KOPT-K1 (cell line): ENCODE results near the gene HIGD1A.

Source experiments
- H3K27ac ChIP-seq: fragments of 200-600 bp; sonication (generic); 2 replicates; pipeline ENCODE4 v1.5.1; 2016; ENCODE audit warnings: antibody characterized with exemption, mild to moderate bottlenecking, low read depth, low read length; ENCODE audit not compliant: poor library complexity, severe bottlenecking
- H3K36me3 ChIP-seq: fragments of 200-600 bp; sonication (generic); 2 replicates; pipeline ENCODE4 v1.5.1; 2017; ENCODE audit warnings: antibody characterized with exemption, mild to moderate bottlenecking, low read length, moderate library complexity; ENCODE audit not compliant: insufficient read depth
- H3K9me3 ChIP-seq: fragments of 200-600 bp; sonication (generic); 2 replicates; pipeline ENCODE4 v1.5.1; 2017; ENCODE audit warnings: antibody characterized with exemption, low read length, mild to moderate bottlenecking; ENCODE audit not compliant: insufficient read depth, poor library complexity, severe bottlenecking

Gene HIGD1A

GRCh38 chr3:42804106-42804830 lies at the start of gene HIGD1A:
Gene HIGD1A, minus strand, starts transcription at chr3:42804490. Its CDS starts 10,237 bp downstream, at chr3:42794253.
- peak within 1 kb of the TSS; percentile 79 for H3K27ac ChIP-seq
- no peaks in the 10 kb centered on the region for H3K9me3 ChIP-seq
- peaks cover 7% of the 10 kb centered on the region; the same call in 1 of the 2 replicates for H3K36me3 ChIP-seq

- Histone ChIP-seq H3K27ac (no peak overlapping the region), H3K9me3 (no peaks in the 10 kb centered on the region), H3K36me3 (no peaks in the 10 kb centered on the region)
Observed at GRCh38 chr3:42853739-42854302, 49.5 kb upstream of the HIGD1A start.

DNA sequence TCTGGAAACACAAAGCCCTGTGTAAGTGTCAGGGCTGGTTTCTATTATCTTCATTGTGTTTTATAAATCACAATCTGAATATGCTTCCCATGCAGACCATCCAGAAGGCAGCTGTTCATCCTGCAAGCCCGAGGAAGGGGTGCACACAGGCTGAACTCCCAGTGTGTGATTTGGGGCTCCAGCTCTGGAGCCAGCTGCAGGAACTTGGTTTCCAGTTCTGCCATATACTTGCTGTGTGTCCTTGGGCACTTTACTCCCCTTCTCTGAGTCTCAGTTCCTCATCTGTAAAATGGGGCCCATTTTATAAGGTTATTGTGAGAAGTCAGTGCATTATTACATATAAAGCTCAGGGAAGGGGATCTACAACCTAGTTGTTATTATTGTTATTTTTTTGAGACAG lies 48.8 kb upstream of the HIGD1A start:
- no peaks in the 10 kb centered on the region for H3K9me3 ChIP-seq
- no peak overlapping the region for H3K27ac ChIP-seq

GRCh38 chr3:42852441-42852840 lies 48.2 kb upstream of the HIGD1A start:
- Histone ChIP-seq H3K9me3 (no peaks in the 10 kb centered on the region), H3K27ac (no peak overlapping the region), H3K36me3 (no peaks in the 10 kb centered on the region)

More for the DNA sequence above, 48.8 kb upstream of the HIGD1A start:
- H3K36me3 ChIP-seq: no peaks in the 10 kb centered on the region

GRCh38 chr3:42851228-42851834 lies 47.0 kb upstream of the HIGD1A start:
- no peaks in the 10 kb centered on the region for H3K9me3 ChIP-seq
- H3K27ac ChIP-seq: no peak overlapping the region
- H3K36me3 ChIP-seq: no peaks in the 10 kb centered on the region

GRCh38 chr3:42850263-42850662 lies 46.0 kb upstream of the HIGD1A start:
- Histone ChIP-seq H3K36me3 (no peaks in the 10 kb centered on the region), H3K27ac (no peak overlapping the region), H3K9me3 (no peaks in the 10 kb centered on the region)

GRCh38 chr3:42849017-42849416 lies 44.7 kb upstream of the HIGD1A start:
- Histone ChIP-seq H3K27ac (no peak overlapping the region), H3K9me3 (no peaks in the 10 kb centered on the region), H3K36me3 (no peaks in the 10 kb centered on the region)

GRCh38 chr3:42847731-42848130 lies 43.4 kb upstream of the HIGD1A start:
- Histone ChIP-seq H3K9me3 (no peaks in the 10 kb centered on the region), H3K27ac (no peak overlapping the region), H3K36me3 (no peaks in the 10 kb centered on the region)

DNA sequence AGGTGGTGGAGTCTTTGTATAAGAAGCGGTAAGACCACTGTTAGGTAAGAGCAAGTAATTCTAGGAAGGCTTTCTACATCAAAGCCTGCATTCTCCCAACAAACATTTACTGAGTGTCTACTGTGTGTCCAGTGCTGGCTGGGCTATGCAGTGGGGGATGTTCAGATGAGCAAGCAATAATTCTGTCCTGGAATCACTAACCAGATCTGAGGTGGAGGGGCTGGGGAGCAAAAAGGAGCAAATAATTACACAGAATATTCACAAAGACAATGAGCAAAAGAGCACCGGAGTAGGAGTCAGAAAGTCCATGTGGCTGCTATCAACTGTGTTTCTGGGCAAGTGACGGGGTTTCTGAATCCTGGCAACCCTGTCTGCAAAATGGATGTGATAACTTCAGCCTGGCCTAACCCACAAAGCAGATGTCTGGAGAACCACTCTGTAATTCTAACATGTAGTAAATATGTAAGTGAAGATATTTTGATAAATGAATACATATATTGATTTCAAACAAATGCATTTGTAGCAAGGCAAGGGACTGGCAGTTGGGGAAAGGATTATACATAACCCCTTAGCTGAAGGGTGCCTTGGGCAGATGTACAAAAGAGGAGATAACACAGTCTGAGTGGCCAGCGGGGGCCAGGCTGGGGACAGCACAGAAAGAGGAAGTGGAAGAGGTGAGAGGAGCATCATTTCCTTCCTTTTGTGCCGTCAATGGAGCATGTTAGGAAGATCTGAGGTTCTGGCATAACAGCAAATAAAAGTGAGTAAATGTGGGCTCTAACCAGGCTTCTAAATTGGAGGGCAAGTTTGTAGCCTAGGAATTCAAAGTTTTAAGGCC lies 42.6 kb upstream of the HIGD1A start:
- Histone ChIP-seq H3K27ac (no peak overlapping the region), H3K9me3 (no peaks in the 10 kb centered on the region), H3K36me3 (no peaks in the 10 kb centered on the region)

DNA sequence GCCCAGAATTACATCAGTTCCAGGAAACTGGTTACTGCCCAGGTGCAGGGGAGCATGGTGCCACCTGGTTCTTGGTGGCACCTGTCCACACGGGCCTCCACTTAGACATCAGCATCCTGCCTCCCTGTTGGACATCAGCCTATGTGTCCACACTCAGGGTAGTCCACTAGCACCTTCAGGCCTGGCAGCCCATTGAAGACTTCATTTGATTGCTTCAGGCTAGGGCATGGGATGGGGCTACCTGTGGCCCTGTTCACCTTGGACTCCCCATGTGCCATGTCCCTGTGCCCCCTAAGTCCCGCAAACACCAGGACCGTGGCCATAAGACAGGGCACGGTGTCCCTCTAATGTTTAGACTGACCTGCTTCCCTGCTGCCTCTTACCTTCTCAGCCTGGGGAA lies 40.5 kb upstream of the HIGD1A start:
- no peaks in the 10 kb centered on the region for H3K9me3 ChIP-seq
- no peaks in the 10 kb centered on the region for H3K36me3 ChIP-seq
- H3K27ac ChIP-seq: no peak overlapping the region

- no peaks in the 10 kb centered on the region for H3K36me3 ChIP-seq
- no peaks in the 10 kb centered on the region for H3K9me3 ChIP-seq
- H3K27ac ChIP-seq: no peak overlapping the region
Observed at GRCh38 chr3:42844412-42844713, 40.1 kb upstream of the HIGD1A start.

GRCh38 chr3:42843713-42844411 lies 39.6 kb upstream of the HIGD1A start:
- no peaks in the 10 kb centered on the region for H3K9me3 ChIP-seq
- H3K27ac ChIP-seq: no peak overlapping the region

GRCh38 chr3:42841332-42841731 lies 37.0 kb upstream of the HIGD1A start:
- Histone ChIP-seq H3K36me3 (no peaks in the 10 kb centered on the region), H3K9me3 (no peaks in the 10 kb centered on the region), H3K27ac (no peak overlapping the region)

More at GRCh38 chr3:42843713-42844411, 39.6 kb upstream of the HIGD1A start:
- no peaks in the 10 kb centered on the region for H3K36me3 ChIP-seq

DNA sequence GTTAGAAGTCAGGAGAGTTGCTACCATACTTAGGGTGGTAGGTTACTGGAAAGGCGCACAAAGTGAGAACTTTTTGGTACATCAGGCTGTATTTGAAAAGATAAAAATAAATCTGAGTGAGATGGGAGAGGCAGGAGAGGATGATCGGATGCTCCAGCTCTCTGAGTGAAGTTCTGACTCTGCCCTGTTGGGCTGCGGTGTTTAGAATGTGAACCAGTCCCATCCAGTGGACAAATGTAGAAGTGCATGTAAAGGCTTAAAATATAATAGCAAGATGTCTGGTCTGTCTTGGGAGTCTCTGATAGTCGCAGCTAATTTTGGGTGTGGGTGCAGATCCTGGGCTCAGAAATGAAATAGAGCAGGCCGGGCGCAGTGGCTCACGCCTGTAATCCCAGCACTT lies 35.3 kb upstream of the HIGD1A start:
- H3K36me3 ChIP-seq: no peaks in the 10 kb centered on the region
- no peak overlapping the region for H3K27ac ChIP-seq
- H3K9me3 ChIP-seq: no peaks in the 10 kb centered on the region

- Histone ChIP-seq H3K9me3 (no peaks in the 10 kb centered on the region), H3K27ac (no peak overlapping the region), H3K36me3 (no peaks in the 10 kb centered on the region)
Observed at GRCh38 chr3:42838571-42838970, 34.3 kb upstream of the HIGD1A start.
